PC-3 (cell line): Measurements from ENCODE around the gene ZNF423. TPM values are rescaled to one million over a fixed set of nuclear protein-coding genes. Genes with fewer than 3 reads are reported as not detected.
"Not testable (repeated sequence)": the region's sequence is repeated elsewhere in the genome, so short reads cannot be mapped to it uniquely, and the experiment has no call there.

Experiments used
- ATAC-seq: fragments of 200-7000 bp; cut with Tn5 transposase; 2 replicates; pipeline ENCODE4 v1.9.1; 2020; ENCODE audit warnings: mild to moderate bottlenecking, moderate library complexity
- BruUV-seq: library from RNA; stranded (reverse); fragments of 400-500 nt; replicated peaks from 2 replicates; lab custom pipeline; 2021; lab: Mats Ljungman, UMichigan
- CTCF ChIA-PET: fragments of 300-600 bp; sonication (Branson Sonifier 250); formaldehyde crosslinking; loops from one replicate; lab custom pipeline; 2022; ENCODE audit warnings: antibody characterized with exemption; lab: Charles Lee
- POLR2A ChIA-PET: fragments of 300-600 bp; sonication (Branson Sonifier 250); formaldehyde crosslinking; loops from one replicate; lab custom pipeline; 2022; ENCODE audit warnings: antibody characterized with exemption; ENCODE audit not compliant: unreplicated experiment; lab: Charles Lee
- DNase-seq: peaks from one replicate; pipeline ENCODE4 v3.0.0-alpha.2; 2015
- H2AFZ ChIP-seq: fragments of 300-600 bp; sonication (generic); 2 replicates; pipeline ENCODE4 v1.6.0; 2016; ENCODE audit warnings: antibody characterized with exemption, low read length
- H3F3A ChIP-seq: fragments of 300-600 bp; sonication (generic); one replicate; pipeline ENCODE4 v1.6.0; 2017; ENCODE audit warnings: antibody characterized with exemption, low read length, control low read depth, mild to moderate bottlenecking; ENCODE audit not compliant: unreplicated experiment
- H3K27ac ChIP-seq: fragments of 300-600 bp; sonication (generic); 2 replicates; pipeline ENCODE4 v1.5.1; 2016; ENCODE audit warnings: mild to moderate bottlenecking, low read length
- H3K27me3 ChIP-seq: fragments of 300-600 bp; sonication (generic); 2 replicates; pipeline ENCODE4 v1.6.1; 2016; ENCODE audit warnings: low read length, mixed read lengths
- H3K36me3 ChIP-seq: fragments of 300-600 bp; sonication (generic); 2 replicates; pipeline ENCODE4 v1.6.1; 2016; ENCODE audit warnings: low read depth, mixed run types, low read length, mixed read lengths
- H3K4me1 ChIP-seq: fragments of 300-600 bp; sonication (generic); 2 replicates; pipeline ENCODE4 v1.5.1; 2016; ENCODE audit warnings: low read length; ENCODE audit not compliant: insufficient read depth
- H3K4me2 ChIP-seq: fragments of 300-600 bp; sonication (generic); 2 replicates; pipeline ENCODE4 v1.6.0; 2016; ENCODE audit warnings: low read length
- H3K4me3 ChIP-seq: fragments of 300-600 bp; sonication (generic); 2 replicates; pipeline ENCODE4 v1.5.1; 2016; ENCODE audit warnings: mild to moderate bottlenecking, low read length, mixed read lengths
- H3K79me2 ChIP-seq: fragments of 300-600 bp; sonication (generic); 2 replicates; pipeline ENCODE4 v1.6.1; 2017; ENCODE audit warnings: low read length, mixed read lengths
- H3K9ac ChIP-seq: fragments of 300-600 bp; sonication (generic); 2 replicates; pipeline ENCODE4 v1.6.0; 2016; ENCODE audit warnings: mild to moderate bottlenecking, low read length
- H3K9me2 ChIP-seq: fragments of 300-600 bp; sonication (generic); replicated peaks from 2 replicates; pipeline ENCODE4 v1.6.1; 2016; ENCODE audit warnings: mixed run types, low read length, mixed read lengths
- H3K9me3 ChIP-seq: fragments of 300-600 bp; sonication (generic); 2 replicates; pipeline ENCODE4 v1.6.1; 2016; ENCODE audit warnings: low read length, mixed read lengths
- H4K20me1 ChIP-seq: fragments of 300-600 bp; sonication (generic); 2 replicates; pipeline ENCODE4 v1.6.1; 2016; ENCODE audit warnings: low read length, mixed read lengths
- EZH2 ChIP-seq: fragments of 300-600 bp; sonication (generic); IDR thresholded peaks from one replicate; pipeline ENCODE4 v1.6.1; 2017; ENCODE audit warnings: antibody characterized with exemption, mild to moderate bottlenecking, low read length; ENCODE audit not compliant: unreplicated experiment
- EZH2phosphoT487 ChIP-seq: fragments of 300-600 bp; sonication (generic); IDR thresholded peaks from 2 replicates; pipeline ENCODE4 v1.6.1; 2018; ENCODE audit warnings: mild to moderate bottlenecking, antibody characterized with exemption, low read length, borderline replicate concordance
- intact Hi-C: fragments of 100-400 bp; cut with micrococcal nuclease; formaldehyde crosslinking; loops from 2 replicates; pipeline ENCODE4 v1.9.0; 2023
- total RNA-seq: library from RNA; depleted of rRNA; stranded (reverse); fragments of >200 nt; gene quantifications from 2 replicates; pipeline ENCODE4 v1.2.3, GENCODE V29; 2014
- TF ChIP-seq, protein P1 (sequence below): fragments of 300-600 bp; sonication (generic); conservative IDR thresholded peaks from 2 replicates; pipeline ENCODE4 v1.5.1; 2017; ENCODE audit warnings: antibody characterized with exemption, low read depth, mild to moderate bottlenecking, low read length

ZNF423 gene
- total RNA-seq, 1 experiment from 2014 or later: not detected

- peaks cover 6% of the 10 kb centered on the region; the same call in 1 of the 2 replicates for H3K27me3 ChIP-seq
- no peak overlapping the region for H3K4me3 ChIP-seq
- H3F3A ChIP-seq: no peaks in the 10 kb centered on the region
- ATAC-seq (no peak), DNase-seq (no peak)
- BruUV-seq: no TSS peak
- POLR2A ChIA-PET: no interaction called here
- no peaks in the 10 kb centered on the region for H3K9me2 ChIP-seq
- TF ChIP-seq EZH2phosphoT487 (no peak), EZH2 (no peak)
- TF ChIP-seq, protein P1, sequence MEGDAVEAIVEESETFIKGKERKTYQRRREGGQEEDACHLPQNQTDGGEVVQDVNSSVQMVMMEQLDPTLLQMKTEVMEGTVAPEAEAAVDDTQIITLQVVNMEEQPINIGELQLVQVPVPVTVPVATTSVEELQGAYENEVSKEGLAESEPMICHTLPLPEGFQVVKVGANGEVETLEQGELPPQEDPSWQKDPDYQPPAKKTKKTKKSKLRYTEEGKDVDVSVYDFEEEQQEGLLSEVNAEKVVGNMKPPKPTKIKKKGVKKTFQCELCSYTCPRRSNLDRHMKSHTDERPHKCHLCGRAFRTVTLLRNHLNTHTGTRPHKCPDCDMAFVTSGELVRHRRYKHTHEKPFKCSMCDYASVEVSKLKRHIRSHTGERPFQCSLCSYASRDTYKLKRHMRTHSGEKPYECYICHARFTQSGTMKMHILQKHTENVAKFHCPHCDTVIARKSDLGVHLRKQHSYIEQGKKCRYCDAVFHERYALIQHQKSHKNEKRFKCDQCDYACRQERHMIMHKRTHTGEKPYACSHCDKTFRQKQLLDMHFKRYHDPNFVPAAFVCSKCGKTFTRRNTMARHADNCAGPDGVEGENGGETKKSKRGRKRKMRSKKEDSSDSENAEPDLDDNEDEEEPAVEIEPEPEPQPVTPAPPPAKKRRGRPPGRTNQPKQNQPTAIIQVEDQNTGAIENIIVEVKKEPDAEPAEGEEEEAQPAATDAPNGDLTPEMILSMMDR: no peak
- no peak overlapping the region for H3K27ac ChIP-seq
- H3K36me3 ChIP-seq: no peaks in the 10 kb centered on the region
- intact Hi-C loops: no loop called here
- no peaks in the 10 kb centered on the region for H3K9me3 ChIP-seq
- H3K79me2 ChIP-seq: no peaks in the 10 kb centered on the region
- CTCF ChIA-PET: no interaction called here
- H2AFZ ChIP-seq: no peak overlapping the region
- H3K9ac ChIP-seq: no peak overlapping the region
- H3K4me2 ChIP-seq: no peak overlapping the region
- H3K4me1 ChIP-seq: no peaks in the 10 kb centered on the region
- no peaks in the 10 kb centered on the region for H4K20me1 ChIP-seq
Observed at GRCh38 chr16:49682577-49683165, 173.2 kb downstream of the ZNF423 start.

DNA sequence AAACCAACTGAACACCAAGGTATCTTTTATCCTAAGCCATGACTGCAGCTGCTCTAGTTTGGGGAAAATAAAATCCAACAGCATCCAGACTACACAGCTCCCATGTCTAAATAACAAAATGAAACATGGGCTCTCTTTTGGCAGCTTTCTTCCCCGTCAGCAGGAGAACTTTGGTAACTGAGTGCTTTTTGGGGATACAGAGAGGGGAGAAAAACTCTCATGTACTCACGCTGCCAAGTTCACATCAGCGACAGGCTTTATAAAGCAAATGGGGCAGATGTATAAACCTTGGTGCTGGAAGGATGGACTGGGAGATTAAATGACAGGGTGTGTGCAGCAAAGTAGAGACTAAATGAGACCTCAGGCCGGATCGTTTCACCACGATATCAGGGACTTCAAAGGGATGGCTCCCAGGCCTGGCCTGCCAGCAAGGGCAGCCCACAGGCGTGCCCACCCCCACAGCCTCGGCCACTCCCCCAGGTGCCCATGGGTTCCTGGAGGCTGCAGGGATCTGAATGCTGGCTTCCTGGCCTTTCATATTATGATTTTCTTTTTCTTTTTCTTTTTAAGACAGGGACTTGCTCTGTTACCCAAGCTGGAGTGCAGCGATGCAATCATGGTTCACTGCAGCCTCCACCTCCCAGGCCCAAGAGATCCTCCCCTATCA, 174.6 kb downstream of the ZNF423 start:
- H3F3A ChIP-seq: no peaks in the 10 kb centered on the region
- H3K27me3 ChIP-seq: no peaks in the 10 kb centered on the region; the same call in 1 of the 2 replicates
- ATAC-seq: no peak
- H3K4me1 ChIP-seq: no peaks in the 10 kb centered on the region
- H3K9me2 ChIP-seq: no peaks in the 10 kb centered on the region
- no peak overlapping the region for H2AFZ ChIP-seq
- H3K4me3 ChIP-seq: no peak overlapping the region
- ChIA-PET CTCF (no interaction called here), POLR2A (no interaction called here)
- no peaks in the 10 kb centered on the region for H3K9me3 ChIP-seq
- no peak for DNase-seq
- no TSS peak for BruUV-seq
- no peaks in the 10 kb centered on the region for H3K79me2 ChIP-seq
- TF ChIP-seq EZH2 (no peak), EZH2phosphoT487 (no peak)
- TF ChIP-seq, protein P1: no peak
- no peak overlapping the region for H3K9ac ChIP-seq
- intact Hi-C loops: no loop called here
- H3K36me3 ChIP-seq: no peaks in the 10 kb centered on the region
- H3K4me2 ChIP-seq: no peak overlapping the region
- H3K27ac ChIP-seq: no peak overlapping the region
- no peaks in the 10 kb centered on the region for H4K20me1 ChIP-seq

DNA sequence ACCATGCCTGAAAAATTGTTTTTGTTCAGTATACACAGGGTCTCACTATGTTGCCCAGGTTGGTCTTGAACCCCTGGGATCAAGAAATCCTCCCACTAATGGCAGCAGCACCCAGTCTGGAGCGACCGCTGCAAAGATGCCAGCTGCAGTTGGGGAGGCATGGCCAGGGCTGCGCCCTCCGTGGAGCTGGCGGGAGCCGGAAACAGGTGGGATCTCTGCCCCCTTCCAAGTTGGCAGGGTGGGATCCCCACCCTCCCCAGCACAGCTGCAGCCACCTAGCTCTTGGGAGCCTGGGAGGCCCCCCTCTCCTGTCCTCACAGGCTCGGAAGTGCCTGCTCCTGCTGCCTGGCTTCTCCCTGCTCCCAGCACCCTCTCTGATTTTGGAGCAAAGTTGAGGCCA, 176.8 kb downstream of the ZNF423 start:
- Histone ChIP-seq H3K4me3 (no peak overlapping the region), H3K27me3 (no peaks in the 10 kb centered on the region; the same call in 1 of the 2 replicates), H3K9me2 (no peaks in the 10 kb centered on the region), H3F3A (no peaks in the 10 kb centered on the region), H3K27ac (no peak overlapping the region), H3K36me3 (no peaks in the 10 kb centered on the region), H4K20me1 (no peaks in the 10 kb centered on the region), H2AFZ (no peak overlapping the region), H3K9me3 (no peaks in the 10 kb centered on the region), H3K79me2 (no peaks in the 10 kb centered on the region), H3K9ac (no peak overlapping the region), H3K4me2 (no peak overlapping the region), H3K4me1 (no peaks in the 10 kb centered on the region)
- no peak for ATAC-seq
- BruUV-seq: no TSS peak
- ChIA-PET POLR2A (no interaction called here), CTCF (no interaction called here)
- intact Hi-C loops: no loop called here
- DNase-seq: no peak
- no peak for TF ChIP-seq EZH2
- TF ChIP-seq, protein P1: no peak
- no peak for TF ChIP-seq EZH2phosphoT487

- H4K20me1 ChIP-seq, H2AFZ ChIP-seq, H3K27ac ChIP-seq, CTCF ChIA-PET, H3F3A ChIP-seq, H3K9me3 ChIP-seq, H3K4me1 ChIP-seq, H3K79me2 ChIP-seq, intact Hi-C loops, POLR2A ChIA-PET, H3K4me2 ChIP-seq, H3K4me3 ChIP-seq, H3K9me2 ChIP-seq, BruUV-seq, H3K36me3 ChIP-seq, H3K27me3 ChIP-seq, DNase-seq, ATAC-seq, H3K9ac ChIP-seq: not testable (repeated sequence)
Observed at GRCh38 chr16:49677661-49678060, 178.3 kb downstream of the ZNF423 start.
